GM12878 (cell line): Measurements from ENCODE around the gene RPL21. TPM values are rescaled to one million over a fixed set of nuclear protein-coding genes. Genes with fewer than 3 reads are reported as not detected.

Source experiments
- ATAC-seq: fragments of 200-7000 bp; cut with Tn5 transposase; 3 replicates; pipeline ENCODE4 v1.9.1; 2020; ENCODE audit warnings: mild to moderate bottlenecking, moderate library complexity
- BruUV-seq: library from RNA; stranded (reverse); fragments of 400-500 nt; replicated peaks from 2 replicates; lab custom pipeline; 2021; lab: Mats Ljungman, UMichigan
- CTCF ChIA-PET: fragments of 300-600 bp; sonication (Branson Sonifier 250); formaldehyde crosslinking; extraction: SDS; loops from one replicate; lab custom pipeline; 2021; ENCODE audit warnings: inconsistent platforms; lab: Yijun Ruan, JAX
- POLR2A ChIA-PET: fragments of 350-600 bp; formaldehyde crosslinking; extraction: SDS; loops from one replicate; lab custom pipeline; 2021; ENCODE audit warnings: inconsistent platforms; lab: Charles Lee
- RAD21 ChIA-PET: fragments of 300-600 bp; sonication (Branson Sonifier 250); formaldehyde crosslinking; loops from one replicate; lab custom pipeline; 2023; ENCODE audit warnings: antibody characterized with exemption; ENCODE audit not compliant: unreplicated experiment; lab: Charles Lee
- SMC1A ChIA-PET: fragments of 300-600 bp; sonication (Branson Sonifier 250); formaldehyde crosslinking; loops from one replicate; lab custom pipeline; 2023; ENCODE audit not compliant: unreplicated experiment, uncharacterized antibody; lab: Charles Lee
- DNase-seq: peaks from one replicate; pipeline ENCODE4 v3.0.0-alpha.2; 2011; ENCODE audit warnings: low read depth, low spot score
- FAIRE-seq: peaks from 3 replicates; lab custom pipeline; 2011; peaks lifted over from hg19 to GRCh38; lab: Jason Lieb, UNC
- H2AFZ ChIP-seq: 2 replicates; pipeline ENCODE4 v1.6.0; 2011; ENCODE audit warnings: low read depth, low read length, control low read depth; ENCODE audit not compliant: control insufficient read depth
- H3K27ac ChIP-seq: 2 replicates; pipeline ENCODE4 v1.5.1; 2011; ENCODE audit warnings: control low read depth; ENCODE audit not compliant: control insufficient read depth, insufficient read depth
- H3K27me3 ChIP-seq, 2 experiments: replicated peaks in 1 of 2; 2 replicates each; pipeline versions ENCODE4 v1.6.0 to v1.6.1; 2011; ENCODE audit warnings: low read length in 1 of 2; ENCODE audit not compliant: control insufficient read depth in 2 of 2, insufficient read depth in 2 of 2
- H3K36me3 ChIP-seq, 2 experiments: 2 replicates each; pipeline ENCODE4 v1.5.1; 2011; ENCODE audit warnings: low read length in 1 of 2; ENCODE audit not compliant: control insufficient read depth in 2 of 2, insufficient read depth in 2 of 2
- H3K4me1 ChIP-seq: 2 replicates; pipeline ENCODE4 v1.6.1; 2011; ENCODE audit warnings: mild to moderate bottlenecking, low read length, moderate library complexity, mixed read lengths; ENCODE audit not compliant: control insufficient read depth, insufficient read depth
- H3K4me2 ChIP-seq: 2 replicates; pipeline ENCODE4 v1.6.0; 2011; ENCODE audit warnings: control low read depth; ENCODE audit not compliant: control insufficient read depth, insufficient read depth
- H3K4me3 ChIP-seq: fragments of 200-600 bp; sonication (generic); 2 replicates; pipeline ENCODE4 v1.5.1; 2016
- H3K79me2 ChIP-seq: 2 replicates; pipeline ENCODE4 v1.6.0; 2011; ENCODE audit warnings: low read length; ENCODE audit not compliant: control insufficient read depth, insufficient read depth
- H3K9ac ChIP-seq: 2 replicates; pipeline ENCODE4 v1.8.0; 2011; ENCODE audit warnings: low read length, control low read depth, mixed read lengths; ENCODE audit not compliant: control insufficient read depth, insufficient read depth
- H3K9me3 ChIP-seq: replicated peaks from 3 replicates; pipeline ENCODE4 v1.5.1; 2011; ENCODE audit warnings: mild to moderate bottlenecking, low read length; ENCODE audit not compliant: control insufficient read depth, insufficient read depth
- H4K20me1 ChIP-seq: 2 replicates; pipeline ENCODE4 v1.6.0; 2011; ENCODE audit not compliant: control insufficient read depth, insufficient read depth
- CBX5 ChIP-seq: sonication (generic); IDR thresholded peaks from 2 replicates; pipeline ENCODE4 v1.6.1; 2016; ENCODE audit warnings: low read depth, moderate library complexity, mild to moderate bottlenecking, inconsistent platforms
- CEBPB ChIP-seq, 2 experiments: fragments of 150-350 bp in 1 of 2; IDR thresholded peaks; 2 replicates each; pipeline ENCODE4 v1.6.1; 2012 to 2014; ENCODE audit warnings: low read depth in 2 of 2, low read length in 2 of 2, borderline replicate concordance in 1 of 2, inconsistent platforms in 1 of 2
- HCFC1 ChIP-seq: fragments of 150-350 bp; IDR thresholded peaks from 2 replicates; pipeline ENCODE4 v1.6.1; 2014; ENCODE audit warnings: low read length
- KAT2A ChIP-seq: conservative IDR thresholded peaks from 2 replicates; pipeline ENCODE4 v1.6.1; 2011; ENCODE audit warnings: low read depth, low read length; ENCODE audit not compliant: control insufficient read depth
- SREBF2 ChIP-seq: IDR thresholded peaks from 2 replicates; pipeline ENCODE4 v1.6.1; 2012; ENCODE audit warnings: mild to moderate bottlenecking, low read length
- ZBED1 ChIP-seq: IDR thresholded peaks from 2 replicates; pipeline ENCODE4 v1.6.1; 2016; ENCODE audit warnings: borderline replicate concordance
- ZNF384 ChIP-seq: IDR thresholded peaks from 2 replicates; pipeline ENCODE4 v1.6.1; 2012; ENCODE audit warnings: low read depth, mild to moderate bottlenecking, low read length, improper control_type of control experiment, borderline replicate concordance
- WGBS: methylation state at CpG from one replicate; pipeline ENCODE4 v1.1.6; 2016; ENCODE audit warnings: low lambda C conversion rate; ENCODE audit not compliant: insufficient replicate concordance, insufficient coverage; ENCODE audit errors: missing lambda C conversion rate; 5-methylcytosine and 5-hydroxymethylcytosine counted together
- in situ Hi-C: fragments of 300-500 bp; cut with MboI; formaldehyde crosslinking; loops from 9 replicates; pipeline ENCODE4 v1.14.3; 2018; ENCODE audit warnings: mixed read lengths
- intact Hi-C: fragments of 100-400 bp; cut with micrococcal nuclease; formaldehyde crosslinking; loops from one replicate; pipeline ENCODE4 v1.14.2; 2022; ENCODE audit not compliant: unreplicated experiment
- polyA plus RNA-seq, 11 experiments: library from polyadenylated mRNA; depleted of rRNA in 4 of 11; unstranded in 6 of 11; stranded (reverse) in 5 of 11; fragments of >200 nt; fragmentation: Nextera tagmentation in 4 of 11; fragmentation: Illumina TruSeq in 1 of 11; extraction: Ambion mirVana in 4 of 11; extraction: Trizol in 1 of 11; gene quantifications; 1 replicate in 1 of 11; 2 replicates in 10 of 11; pipeline versions ENCODE4 v1.2.1 to v1.2.3, GENCODE V29; 2011 to 2016; ENCODE audit warnings: inconsistent platforms in 2 of 11, missing spikeins in 2 of 11, low read depth in 1 of 11
- total RNA-seq, 4 experiments: library from RNA; depleted of rRNA in 3 of 4; stranded (reverse); fragments of >200 nt in 3 of 4; fragmentation: Illumina TruSeq in 1 of 4; extraction: Trizol in 1 of 4; gene quantifications; 2 replicates each; pipeline versions ENCODE4 v1.2.1 to v1.2.3, GENCODE V29; 2013 to 2021
- TF ChIP-seq, protein P1 (sequence below): fragments of 450-650 bp; IDR thresholded peaks from 2 replicates; pipeline ENCODE4 v1.6.1; 2016; ENCODE audit warnings: mild to moderate bottlenecking
- TF ChIP-seq, protein P2 (sequence below): IDR thresholded peaks from 2 replicates; pipeline ENCODE4 v1.6.1; 2012; ENCODE audit warnings: low read depth, low read length, improper control_type of control experiment
- TF ChIP-seq, protein P3 (sequence below): fragments of 150-350 bp; IDR thresholded peaks from 2 replicates; pipeline ENCODE4 v1.6.1; 2016; ENCODE audit warnings: low read depth, low read length
- TF ChIP-seq, protein P4 (sequence below): IDR thresholded peaks from 2 replicates; pipeline ENCODE4 v1.6.1; 2012; ENCODE audit warnings: improper control_type of control experiment, low read depth, low read length; ENCODE audit not compliant: insufficient replicate concordance

RPL21 gene
- total and polyA plus RNA-seq, 10 of the 15 experiments (the other 5 are each of a cell fraction or from before 2014, with no cell fraction given) = 817 to 9,760 (median 1,698) TPM

DNA sequence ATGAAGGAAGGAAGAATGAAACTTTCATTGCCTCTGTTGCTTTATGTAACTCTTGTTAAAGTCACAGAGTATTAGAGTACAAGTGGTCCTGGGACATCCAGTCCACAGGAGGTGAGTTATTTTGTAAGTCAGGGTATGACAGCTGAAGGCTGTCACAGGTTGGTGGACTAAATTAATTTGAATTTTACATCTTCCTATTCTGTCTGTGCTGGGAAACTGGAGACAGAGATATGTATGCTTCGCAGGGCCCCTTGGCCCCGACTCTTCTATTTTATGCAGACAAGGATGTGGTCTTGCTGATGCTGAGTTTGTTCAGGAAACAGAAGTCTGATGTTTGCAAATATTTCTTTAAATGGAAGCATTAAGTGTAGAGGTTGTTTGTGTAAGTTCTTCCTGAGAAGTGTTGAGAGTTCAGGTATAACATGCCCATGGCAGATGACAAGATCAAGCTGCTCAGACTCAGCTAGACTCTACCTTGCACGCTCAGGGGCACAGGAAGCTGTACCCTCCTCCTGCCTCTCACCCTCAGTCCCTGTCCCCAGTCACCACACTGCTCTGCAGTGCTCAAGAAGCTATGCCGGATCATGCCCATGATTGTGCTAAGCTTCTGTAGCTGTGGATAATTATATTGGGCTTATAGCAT is 42.6 kb downstream of the RPL21 start (continued):
- TF ChIP-seq HCFC1 (no peak), ZBED1 (no peak), CBX5 (no peak), KAT2A (no peak)

DNA sequence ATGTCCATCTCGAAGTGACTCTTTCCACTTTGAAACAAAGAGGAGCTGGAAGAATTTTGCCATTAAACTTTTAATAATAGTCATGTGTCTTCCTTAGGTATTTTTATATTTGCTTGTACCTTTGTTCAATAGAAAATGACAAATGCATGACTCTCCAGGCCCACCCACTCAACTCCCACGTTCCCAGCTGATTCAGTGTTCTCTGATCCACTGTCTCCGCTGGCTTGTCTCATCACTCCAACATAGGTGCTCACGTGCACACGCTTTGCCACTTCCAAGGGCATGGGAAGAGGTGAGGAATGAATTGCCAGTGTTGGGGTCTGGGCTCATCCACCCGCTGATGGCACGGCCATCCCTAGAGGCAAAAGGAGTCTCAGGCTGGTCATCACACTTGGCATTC is 43.7 kb downstream of the RPL21 start:
- ChIA-PET CTCF (no interaction called here), POLR2A (no interaction called here), SMC1A (interaction anchor here (0.6 kb wide), 2 partner anchors 287 to 332 kb away, joined by 3 to 4 read pairs; no protein-coding TSS in a partner anchor), RAD21 (no interaction called here)
- no peak for FAIRE-seq
- no peaks in the 10 kb centered on the region for H3K4me1 ChIP-seq
- intact Hi-C loops = no loop called here
- BruUV-seq = no TSS peak
- peaks cover 1 to 6% of the 10 kb centered on the region in 2 experiments for H3K27me3 ChIP-seq
- DNase-seq = no peak
- H3K9ac ChIP-seq = no peak overlapping the region
- H3K9me3 ChIP-seq = no peaks in the 10 kb centered on the region
- H3K79me2 ChIP-seq = no peaks in the 10 kb centered on the region
- H4K20me1 ChIP-seq = no peaks in the 10 kb centered on the region
- no peak overlapping the region for H2AFZ ChIP-seq
- H3K27ac ChIP-seq = no peak overlapping the region
- in situ Hi-C loops = no loop called here
- H3K36me3 ChIP-seq = no peaks in the 10 kb centered on the region
- ATAC-seq = no peak
- H3K4me3 ChIP-seq = no peak overlapping the region
- WGBS = 50% methylated on average over 7 of the region's 7 CpGs
- no peak overlapping the region for H3K4me2 ChIP-seq
- TF ChIP-seq, protein P1, sequence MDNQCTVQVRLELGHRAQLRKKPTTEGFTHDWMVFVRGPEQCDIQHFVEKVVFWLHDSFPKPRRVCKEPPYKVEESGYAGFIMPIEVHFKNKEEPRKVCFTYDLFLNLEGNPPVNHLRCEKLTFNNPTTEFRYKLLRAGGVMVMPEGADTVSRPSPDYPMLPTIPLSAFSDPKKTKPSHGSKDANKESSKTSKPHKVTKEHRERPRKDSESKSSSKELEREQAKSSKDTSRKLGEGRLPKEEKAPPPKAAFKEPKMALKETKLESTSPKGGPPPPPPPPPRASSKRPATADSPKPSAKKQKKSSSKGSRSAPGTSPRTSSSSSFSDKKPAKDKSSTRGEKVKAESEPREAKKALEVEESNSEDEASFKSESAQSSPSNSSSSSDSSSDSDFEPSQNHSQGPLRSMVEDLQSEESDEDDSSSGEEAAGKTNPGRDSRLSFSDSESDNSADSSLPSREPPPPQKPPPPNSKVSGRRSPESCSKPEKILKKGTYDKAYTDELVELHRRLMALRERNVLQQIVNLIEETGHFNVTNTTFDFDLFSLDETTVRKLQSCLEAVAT = no peak
- TF ChIP-seq, protein P2, sequence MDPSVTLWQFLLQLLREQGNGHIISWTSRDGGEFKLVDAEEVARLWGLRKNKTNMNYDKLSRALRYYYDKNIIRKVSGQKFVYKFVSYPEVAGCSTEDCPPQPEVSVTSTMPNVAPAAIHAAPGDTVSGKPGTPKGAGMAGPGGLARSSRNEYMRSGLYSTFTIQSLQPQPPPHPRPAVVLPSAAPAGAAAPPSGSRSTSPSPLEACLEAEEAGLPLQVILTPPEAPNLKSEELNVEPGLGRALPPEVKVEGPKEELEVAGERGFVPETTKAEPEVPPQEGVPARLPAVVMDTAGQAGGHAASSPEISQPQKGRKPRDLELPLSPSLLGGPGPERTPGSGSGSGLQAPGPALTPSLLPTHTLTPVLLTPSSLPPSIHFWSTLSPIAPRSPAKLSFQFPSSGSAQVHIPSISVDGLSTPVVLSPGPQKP = no peak
- TF ChIP-seq, protein P3, sequence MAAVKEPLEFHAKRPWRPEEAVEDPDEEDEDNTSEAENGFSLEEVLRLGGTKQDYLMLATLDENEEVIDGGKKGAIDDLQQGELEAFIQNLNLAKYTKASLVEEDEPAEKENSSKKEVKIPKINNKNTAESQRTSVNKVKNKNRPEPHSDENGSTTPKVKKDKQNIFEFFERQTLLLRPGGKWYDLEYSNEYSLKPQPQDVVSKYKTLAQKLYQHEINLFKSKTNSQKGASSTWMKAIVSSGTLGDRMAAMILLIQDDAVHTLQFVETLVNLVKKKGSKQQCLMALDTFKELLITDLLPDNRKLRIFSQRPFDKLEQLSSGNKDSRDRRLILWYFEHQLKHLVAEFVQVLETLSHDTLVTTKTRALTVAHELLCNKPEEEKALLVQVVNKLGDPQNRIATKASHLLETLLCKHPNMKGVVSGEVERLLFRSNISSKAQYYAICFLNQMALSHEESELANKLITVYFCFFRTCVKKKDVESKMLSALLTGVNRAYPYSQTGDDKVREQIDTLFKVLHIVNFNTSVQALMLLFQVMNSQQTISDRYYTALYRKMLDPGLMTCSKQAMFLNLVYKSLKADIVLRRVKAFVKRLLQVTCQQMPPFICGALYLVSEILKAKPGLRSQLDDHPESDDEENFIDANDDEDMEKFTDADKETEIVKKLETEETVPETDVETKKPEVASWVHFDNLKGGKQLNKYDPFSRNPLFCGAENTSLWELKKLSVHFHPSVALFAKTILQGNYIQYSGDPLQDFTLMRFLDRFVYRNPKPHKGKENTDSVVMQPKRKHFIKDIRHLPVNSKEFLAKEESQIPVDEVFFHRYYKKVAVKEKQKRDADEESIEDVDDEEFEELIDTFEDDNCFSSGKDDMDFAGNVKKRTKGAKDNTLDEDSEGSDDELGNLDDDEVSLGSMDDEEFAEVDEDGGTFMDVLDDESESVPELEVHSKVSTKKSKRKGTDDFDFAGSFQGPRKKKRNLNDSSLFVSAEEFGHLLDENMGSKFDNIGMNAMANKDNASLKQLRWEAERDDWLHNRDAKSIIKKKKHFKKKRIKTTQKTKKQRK = no peak
- no peak for TF ChIP-seq SREBF2
- no peak for TF ChIP-seq ZNF384
- no peak for TF ChIP-seq CEBPB (IDR thresholded peaks at IDR 0.05; ENCODE audit: borderline replicate concordance in 1 of 2, low read depth in 2 of 2, low read length in 2 of 2)
- TF ChIP-seq, protein P4, sequence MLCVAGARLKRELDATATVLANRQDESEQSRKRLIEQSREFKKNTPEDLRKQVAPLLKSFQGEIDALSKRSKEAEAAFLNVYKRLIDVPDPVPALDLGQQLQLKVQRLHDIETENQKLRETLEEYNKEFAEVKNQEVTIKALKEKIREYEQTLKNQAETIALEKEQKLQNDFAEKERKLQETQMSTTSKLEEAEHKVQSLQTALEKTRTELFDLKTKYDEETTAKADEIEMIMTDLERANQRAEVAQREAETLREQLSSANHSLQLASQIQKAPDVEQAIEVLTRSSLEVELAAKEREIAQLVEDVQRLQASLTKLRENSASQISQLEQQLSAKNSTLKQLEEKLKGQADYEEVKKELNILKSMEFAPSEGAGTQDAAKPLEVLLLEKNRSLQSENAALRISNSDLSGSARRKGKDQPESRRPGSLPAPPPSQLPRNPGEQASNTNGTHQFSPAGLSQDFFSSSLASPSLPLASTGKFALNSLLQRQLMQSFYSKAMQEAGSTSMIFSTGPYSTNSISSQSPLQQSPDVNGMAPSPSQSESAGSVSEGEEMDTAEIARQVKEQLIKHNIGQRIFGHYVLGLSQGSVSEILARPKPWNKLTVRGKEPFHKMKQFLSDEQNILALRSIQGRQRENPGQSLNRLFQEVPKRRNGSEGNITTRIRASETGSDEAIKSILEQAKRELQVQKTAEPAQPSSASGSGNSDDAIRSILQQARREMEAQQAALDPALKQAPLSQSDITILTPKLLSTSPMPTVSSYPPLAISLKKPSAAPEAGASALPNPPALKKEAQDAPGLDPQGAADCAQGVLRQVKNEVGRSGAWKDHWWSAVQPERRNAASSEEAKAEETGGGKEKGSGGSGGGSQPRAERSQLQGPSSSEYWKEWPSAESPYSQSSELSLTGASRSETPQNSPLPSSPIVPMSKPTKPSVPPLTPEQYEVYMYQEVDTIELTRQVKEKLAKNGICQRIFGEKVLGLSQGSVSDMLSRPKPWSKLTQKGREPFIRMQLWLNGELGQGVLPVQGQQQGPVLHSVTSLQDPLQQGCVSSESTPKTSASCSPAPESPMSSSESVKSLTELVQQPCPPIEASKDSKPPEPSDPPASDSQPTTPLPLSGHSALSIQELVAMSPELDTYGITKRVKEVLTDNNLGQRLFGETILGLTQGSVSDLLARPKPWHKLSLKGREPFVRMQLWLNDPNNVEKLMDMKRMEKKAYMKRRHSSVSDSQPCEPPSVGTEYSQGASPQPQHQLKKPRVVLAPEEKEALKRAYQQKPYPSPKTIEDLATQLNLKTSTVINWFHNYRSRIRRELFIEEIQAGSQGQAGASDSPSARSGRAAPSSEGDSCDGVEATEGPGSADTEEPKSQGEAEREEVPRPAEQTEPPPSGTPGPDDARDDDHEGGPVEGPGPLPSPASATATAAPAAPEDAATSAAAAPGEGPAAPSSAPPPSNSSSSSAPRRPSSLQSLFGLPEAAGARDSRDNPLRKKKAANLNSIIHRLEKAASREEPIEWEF = no peak
